Astrocyte (in vitro differentiated cells and primary cell): ENCODE results near the gene SLC6A11.

ENCODE experiments used
- CTCF ChIP-seq: IDR thresholded peaks from 2 replicates; pipeline ENCODE4 v1.5.1; 2011; ENCODE audit warnings: low read depth, mild to moderate bottlenecking, inconsistent platforms, low read length, moderate library complexity; ENCODE audit not compliant: insufficient read depth
- EZH2 ChIP-seq: IDR thresholded peaks from 2 replicates; pipeline ENCODE4 v1.6.1; 2012; ENCODE audit warnings: mild to moderate bottlenecking, low read length, inconsistent platforms; ENCODE audit not compliant: insufficient read depth

GRCh38 chr3:10968401-10968800, 152.4 kb downstream of the SLC6A11 start:
- TF ChIP-seq CTCF = no peak
- TF ChIP-seq EZH2 = no peak
